HG02610 (cell line): ENCODE results near the gene GNG7.
"Not testable (repeated sequence)": the region's sequence is repeated elsewhere in the genome, so short reads cannot be mapped to it uniquely, and the experiment has no call there.

Source experiments
- ATAC-seq: cut with Tn5 transposase; IDR thresholded peaks from one replicate; pipeline ENCODE4 v1.9.1; 2021; ENCODE audit warnings: mild to moderate bottlenecking, moderate library complexity; ENCODE audit not compliant: unreplicated experiment

The GNG7 gene

DNA sequence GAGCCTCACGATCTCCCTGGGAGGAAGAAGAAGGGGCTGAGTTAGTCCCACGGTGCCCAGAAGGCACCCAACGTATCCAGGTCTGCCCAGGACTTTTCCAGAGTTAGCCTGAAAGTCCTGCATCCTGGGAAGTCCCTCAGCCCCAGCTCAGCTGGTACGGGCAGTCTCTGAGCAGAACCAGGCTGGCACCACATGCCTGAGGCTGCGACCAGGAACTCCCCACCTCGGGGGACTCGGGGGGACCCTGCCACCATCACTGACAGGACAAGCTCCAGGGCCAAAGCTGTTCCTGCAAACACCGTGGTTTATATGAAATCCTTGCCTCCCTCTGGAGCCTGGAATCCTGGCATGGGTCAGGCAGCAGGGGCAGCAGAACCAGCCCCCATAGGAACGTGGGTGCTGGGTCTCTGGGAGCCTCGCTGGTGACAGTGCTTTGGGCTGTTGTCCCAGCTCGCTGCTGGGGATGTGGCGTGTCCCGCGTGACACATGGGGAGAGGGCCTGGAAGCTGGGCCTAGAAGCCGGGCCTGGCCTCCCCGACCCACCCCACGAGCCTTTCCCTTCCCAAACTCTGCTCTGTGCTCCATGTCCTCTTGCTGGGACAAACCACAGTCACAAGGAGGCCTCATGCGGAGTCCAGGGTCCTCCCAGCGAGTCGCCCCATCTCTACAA is 55.5 kb downstream of the GNG7 start:
- no peak for ATAC-seq

- no peak for ATAC-seq
Observed at GRCh38 chr19:2645826-2646225, 56.7 kb downstream of the GNG7 start.

GRCh38 chr19:2643123-2643737 is 59.3 kb downstream of the GNG7 start:
- ATAC-seq = not testable (repeated sequence)

GRCh38 chr19:2641332-2641698 is 61.2 kb downstream of the GNG7 start:
- no peak for ATAC-seq

DNA sequence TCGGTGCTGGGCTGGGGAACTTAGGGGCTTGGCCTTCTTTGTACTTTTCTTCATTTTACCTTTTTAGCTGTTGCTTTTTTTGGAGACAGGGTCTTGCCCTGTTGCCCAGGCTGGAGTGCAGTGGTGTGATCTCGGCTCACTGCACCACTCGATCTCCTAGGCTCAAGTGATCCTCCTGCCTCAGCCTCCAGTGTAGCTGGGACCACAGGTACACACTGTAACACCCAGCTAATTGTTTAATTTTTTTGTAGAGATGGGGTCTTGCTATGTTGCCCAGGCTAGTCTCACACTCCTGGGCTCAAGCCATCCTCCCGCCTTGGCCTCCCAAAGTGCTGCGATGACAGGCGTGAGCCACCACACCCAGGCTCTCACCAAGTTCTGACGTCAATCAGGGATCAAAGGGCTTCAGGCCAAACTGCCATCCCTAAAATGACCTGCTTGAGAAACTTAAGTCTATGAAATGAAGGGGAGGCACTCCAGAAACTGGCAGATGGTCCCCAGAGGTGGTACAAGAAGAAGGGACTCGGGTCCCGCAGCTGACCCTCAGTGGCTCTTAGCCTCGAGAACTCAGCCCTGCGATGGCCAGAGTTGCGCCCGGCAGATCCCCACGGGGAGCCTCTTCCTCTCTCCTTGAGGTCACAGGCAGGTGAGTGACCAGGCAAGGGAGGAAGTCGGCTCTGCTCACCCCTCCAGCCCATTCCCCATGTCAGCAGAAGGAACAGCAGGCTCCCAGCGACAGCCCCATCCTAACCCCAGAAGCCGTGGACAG is 61.7 kb downstream of the GNG7 start:
- ATAC-seq = no peak

- ATAC-seq = no peak
Observed at GRCh38 chr19:2639999-2640398, 62.5 kb downstream of the GNG7 start.

- no peak for ATAC-seq
Observed at GRCh38 chr19:2638417-2638940, 64.0 kb downstream of the GNG7 start.

DNA sequence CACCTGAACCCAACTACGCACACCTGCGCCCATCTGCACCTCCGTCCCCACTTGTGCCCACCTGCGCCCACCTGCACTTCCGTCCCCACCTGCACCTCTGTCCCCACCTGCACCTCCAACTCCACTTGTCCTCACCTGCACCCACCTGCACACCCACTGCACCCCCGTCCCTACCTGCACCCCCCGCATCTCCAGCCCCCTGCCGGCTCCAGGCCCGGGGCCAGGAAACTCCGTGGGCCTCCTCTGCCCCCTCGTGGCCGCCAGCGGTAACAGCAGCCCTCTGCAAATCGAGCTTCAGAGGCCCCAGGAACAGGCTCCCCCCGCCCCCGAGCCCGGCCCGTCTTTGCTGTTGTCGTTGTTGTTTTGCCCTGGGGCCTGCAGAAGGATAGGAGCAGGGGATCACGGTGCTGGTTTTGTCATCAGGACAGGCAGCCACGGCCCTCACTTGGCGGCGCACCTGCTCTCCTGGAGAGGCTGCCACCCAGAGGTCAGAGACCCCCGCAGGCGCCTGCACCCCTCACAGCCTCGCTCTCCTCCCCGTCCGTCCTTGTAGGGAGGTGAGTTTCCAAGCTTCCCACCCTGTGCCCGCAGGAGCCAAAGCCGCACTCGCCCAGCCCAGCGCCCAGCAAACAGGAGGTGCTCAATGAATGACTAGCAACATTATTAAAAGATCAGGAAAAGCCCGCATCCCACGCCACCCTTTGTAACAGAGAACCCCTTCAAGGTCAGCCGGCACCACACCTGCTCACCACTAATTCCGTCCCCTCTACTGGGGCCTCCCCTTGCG is 65.4 kb downstream of the GNG7 start:
- ATAC-seq = no peak

- no peak for ATAC-seq
Observed at GRCh38 chr19:2636141-2636896, 66.2 kb downstream of the GNG7 start.

- no peak for ATAC-seq
Observed at GRCh38 chr19:2634960-2635359, 67.5 kb downstream of the GNG7 start.

GRCh38 chr19:2634228-2634951 is 68.1 kb downstream of the GNG7 start:
- no peak for ATAC-seq

GRCh38 chr19:2633693-2634075 is 68.8 kb downstream of the GNG7 start:
- ATAC-seq = no peak

DNA sequence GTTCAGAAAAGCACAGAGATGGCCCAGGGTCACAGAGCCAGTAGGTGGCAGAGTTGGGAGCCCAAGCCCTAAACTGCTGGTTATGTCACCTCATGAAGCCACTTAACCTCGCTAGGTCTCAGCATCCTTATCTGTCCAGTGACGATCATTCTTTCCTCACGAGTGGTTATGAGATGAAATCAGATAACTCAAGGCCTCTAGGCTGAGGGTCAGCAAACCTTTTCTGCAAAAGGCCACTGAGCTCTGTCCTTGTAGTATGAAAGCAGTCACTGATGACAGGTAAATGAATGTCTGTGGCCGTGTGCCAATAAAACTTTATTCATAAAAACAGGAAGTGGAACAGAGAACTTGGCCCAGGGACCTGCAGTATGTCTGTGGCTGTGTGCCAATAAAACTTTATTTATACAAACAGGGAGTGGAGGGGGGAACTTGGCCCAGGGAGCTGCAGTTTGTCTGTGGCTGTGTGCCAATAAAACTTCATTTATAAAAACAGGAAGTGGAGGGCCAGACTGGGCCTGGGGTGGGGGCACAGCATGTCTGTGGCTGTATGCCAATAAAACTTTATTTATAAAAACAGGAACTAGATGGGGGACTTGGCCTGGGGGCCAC is 71.2 kb downstream of the GNG7 start:
- no peak for ATAC-seq

DNA sequence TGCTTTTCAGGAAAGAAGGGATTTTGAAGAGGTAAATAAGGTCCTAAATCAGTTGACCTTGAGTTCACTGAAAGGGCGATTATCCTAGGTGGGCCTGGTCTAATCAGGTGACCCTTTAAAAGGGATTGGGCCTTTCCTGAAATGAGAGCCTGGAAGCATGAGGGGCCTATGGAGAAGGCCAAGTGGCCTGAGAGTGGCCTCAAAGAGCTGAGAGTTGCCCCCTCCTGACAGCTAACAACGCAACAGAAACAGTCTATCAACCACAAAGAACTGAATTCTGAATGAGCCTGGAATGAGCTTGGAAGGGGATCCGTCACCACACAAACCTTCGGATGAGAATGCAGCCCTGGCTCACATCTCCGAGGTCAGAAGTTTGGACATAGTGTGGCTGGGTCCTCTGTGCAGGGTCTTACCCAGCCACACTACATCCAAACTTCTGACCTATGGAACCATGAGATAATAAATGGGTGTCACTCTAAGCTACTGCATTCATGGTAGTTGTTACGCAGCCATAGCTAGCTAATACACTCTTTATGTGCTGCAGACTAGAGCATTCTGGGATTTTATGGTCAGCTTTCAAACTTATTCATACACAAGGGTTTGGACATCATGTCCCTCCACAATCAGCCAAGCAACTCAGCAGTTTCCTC is 72.0 kb downstream of the GNG7 start:
- ATAC-seq = no peak

DNA sequence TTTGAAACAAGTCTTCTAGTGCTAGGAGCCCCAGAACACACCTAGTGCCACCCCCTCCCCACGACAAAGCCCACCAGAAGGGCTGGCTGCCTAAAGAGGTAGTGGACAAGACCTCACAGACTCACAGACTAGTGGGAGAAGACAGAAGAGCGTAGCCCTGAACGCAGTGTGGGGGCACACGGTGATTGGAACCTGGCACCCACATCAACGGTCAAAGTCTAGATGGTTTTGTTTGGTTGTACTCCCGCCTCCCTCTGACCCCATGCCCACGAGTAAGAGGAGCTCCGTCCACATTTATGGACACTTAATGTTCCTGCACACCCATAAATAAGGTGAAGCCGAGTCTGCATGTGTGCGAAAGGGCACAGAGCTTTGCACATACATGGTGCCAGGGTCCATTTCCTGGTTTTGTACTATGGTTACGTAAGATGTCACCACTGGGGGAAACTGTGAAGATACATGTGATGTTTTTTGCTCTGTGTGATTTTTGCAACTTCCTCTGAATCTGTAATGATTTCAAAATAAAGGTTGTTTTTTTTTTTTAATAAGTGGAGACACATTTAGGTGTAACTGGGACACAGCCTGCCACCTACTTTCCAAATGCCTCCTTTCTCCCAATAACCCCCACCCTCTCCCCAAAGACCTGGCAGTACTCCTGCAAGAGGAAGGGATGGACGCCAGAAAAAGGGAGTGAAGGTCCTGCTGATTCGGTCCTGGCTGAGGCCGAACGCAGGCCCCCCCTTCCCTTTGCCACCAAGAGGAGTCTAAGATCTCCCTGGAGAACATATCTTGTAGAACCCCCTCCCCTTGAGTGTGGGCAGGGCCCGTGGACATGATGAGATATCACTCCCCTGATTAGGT is 72.8 kb downstream of the GNG7 start:
- no peak for ATAC-seq

GRCh38 chr19:2628597-2628996 is 73.9 kb downstream of the GNG7 start:
- no peak for ATAC-seq

GRCh38 chr19:2627855-2628254 is 74.6 kb downstream of the GNG7 start:
- no peak for ATAC-seq

GRCh38 chr19:2627319-2627829 is 75.1 kb downstream of the GNG7 start:
- peak; percentile 31 for ATAC-seq
